Vagina (tissue), 2 donors: ENCODE data around the gene PCAT7. TPM values are rescaled to one million over a fixed set of nuclear protein-coding genes. Genes with fewer than 3 reads are reported as not detected.
"Not testable (repeated sequence)": the region's sequence is repeated elsewhere in the genome, so short reads cannot be mapped to it uniquely, and the experiment has no call there.

Experiments used
- DNase-seq, 2 donors: peaks; one replicate each; pipeline ENCODE4 v3.0.0-alpha.2; 2017; ENCODE audit errors: extremely low spot score in 2 of 2
- H3K27ac ChIP-seq: fragments of 200-600 bp; sonication (generic); one replicate; pipeline ENCODE4 v1.5.1; 2019
- H3K27me3 ChIP-seq: fragments of 200-600 bp; sonication (generic); one replicate; pipeline ENCODE4 v1.5.1; 2019
- H3K36me3 ChIP-seq, 2 donors: fragments of 200-600 bp; sonication (generic); one replicate each; pipeline ENCODE4 v1.5.1; 2017 to 2019
- H3K4me1 ChIP-seq: fragments of 200-600 bp; sonication (generic); one replicate; pipeline ENCODE4 v1.5.1; 2019
- H3K4me3 ChIP-seq, 2 donors: fragments of 200-600 bp; sonication (generic); 1 replicate in 1 of 2; 2 replicates in 1 of 2; pipeline ENCODE4 v1.5.1; 2016 to 2019
- H3K9me3 ChIP-seq: fragments of 200-600 bp; sonication (generic); one replicate; pipeline ENCODE4 v1.5.1; 2019
- CTCF ChIP-seq, 3 experiments: fragments of 450-650 bp in 2 of 3; fragments of 200-600 bp in 1 of 3; sonication (generic) in 1 of 3; IDR thresholded peaks; one replicate each; pipeline ENCODE4 v1.5.1; 2017 to 2019; ENCODE audit warnings: antibody characterized with exemption in 3 of 3, mild to moderate bottlenecking in 2 of 3, moderate library complexity in 2 of 3
- POLR2A ChIP-seq, 2 donors: fragments of 450-650 bp; IDR thresholded peaks; one replicate each; pipeline ENCODE4 v1.6.1; 2017; ENCODE audit warnings: antibody characterized with exemption in 2 of 2, mild to moderate bottlenecking in 2 of 2, moderate library complexity in 2 of 2
- POLR2AphosphoS5 ChIP-seq, 2 donors: sonication (generic); formaldehyde crosslinking; IDR thresholded peaks; one replicate each; pipeline ENCODE4 v1.9.0; 2017; ENCODE audit warnings: antibody characterized with exemption in 2 of 2, mild to moderate bottlenecking in 2 of 2, low read depth in 1 of 2; ENCODE audit not compliant: insufficient read depth in 1 of 2
- intact Hi-C: fragments of 100-400 bp; cut with DNase I; formaldehyde crosslinking; loops from one replicate; pipeline ENCODE4 v1.15.1; 2023
- total RNA-seq: library from RNA; depleted of rRNA; stranded (reverse); fragments of >200 nt; gene quantifications from one replicate; pipeline ENCODE4 v1.2.3, GENCODE V29; 2016

Gene PCAT7
- total RNA-seq, 1 donor from 2014 or later = not detected

DNA sequence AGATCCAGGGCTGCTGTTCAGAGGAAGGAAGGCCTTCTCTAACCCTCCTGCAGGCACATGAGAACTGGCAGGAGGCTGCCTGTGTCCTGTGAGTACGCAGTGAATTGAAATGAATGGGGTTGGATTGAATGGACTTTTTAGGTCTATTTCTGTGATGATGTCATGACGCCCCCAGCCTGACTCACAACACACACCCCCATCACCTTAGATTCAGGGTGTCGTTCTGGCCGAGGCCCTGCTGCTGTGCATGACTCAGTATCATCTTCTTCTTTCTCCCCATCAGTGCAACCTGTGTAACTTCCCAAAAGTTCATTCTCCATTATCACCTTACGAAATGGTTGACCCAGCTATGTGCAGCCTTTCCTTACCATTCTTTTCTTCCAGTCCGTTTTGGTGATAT is 5.4 kb downstream of the PCAT7 start:
- no peak for TF ChIP-seq POLR2A (IDR thresholded peaks at IDR 0.05)
- TF ChIP-seq POLR2AphosphoS5 (IDR thresholded peaks at IDR 0.05; ENCODE audit: insufficient read depth in 1 of 2, low read depth in 1 of 2) = no peak
- TF ChIP-seq CTCF (IDR thresholded peaks at IDR 0.05) = no peak
- H3K9me3 ChIP-seq = no peaks in the 10 kb centered on the region
- H3K27me3 ChIP-seq = no peaks in the 10 kb centered on the region
- no peak overlapping the region for H3K4me3 ChIP-seq
- H3K27ac ChIP-seq = no peak overlapping the region
- DNase-seq = no peak
- H3K36me3 ChIP-seq = no peaks in the 10 kb centered on the region
- intact Hi-C loops = no loop called here
- no peaks in the 10 kb centered on the region for H3K4me1 ChIP-seq

DNA sequence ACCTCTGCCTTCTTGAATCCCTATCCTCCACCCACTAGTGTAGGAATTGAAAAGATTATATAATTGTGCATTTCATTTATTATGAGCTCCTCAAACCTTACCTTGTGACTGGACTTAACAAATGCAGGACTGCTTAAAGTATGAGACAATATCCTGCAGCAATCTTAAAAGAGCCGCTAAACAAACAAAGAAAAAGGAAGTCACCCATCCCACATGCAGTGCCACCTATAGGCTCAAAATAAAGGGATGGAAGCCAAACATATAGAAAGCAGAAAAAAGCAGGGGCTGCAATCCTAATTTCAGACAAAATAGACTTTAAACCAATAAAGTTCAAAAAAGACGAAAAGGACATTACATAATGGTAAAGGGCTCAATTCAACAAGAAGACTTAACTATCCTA is 8.7 kb downstream of the PCAT7 start:
- intact Hi-C loops = no loop called here
- no peak for DNase-seq
- Histone ChIP-seq H3K9me3 (no peaks in the 10 kb centered on the region), H3K27me3 (no peaks in the 10 kb centered on the region), H3K27ac (no peak overlapping the region), H3K4me3 (no peak overlapping the region), H3K4me1 (no peaks in the 10 kb centered on the region), H3K36me3 (no peaks in the 10 kb centered on the region)
- TF ChIP-seq CTCF (IDR thresholded peaks at IDR 0.05) = no peak
- TF ChIP-seq POLR2AphosphoS5 (IDR thresholded peaks at IDR 0.05; ENCODE audit: insufficient read depth in 1 of 2, low read depth in 1 of 2) = no peak
- no peak for TF ChIP-seq POLR2A (IDR thresholded peaks at IDR 0.05)

- H3K4me3 ChIP-seq, H3K9me3 ChIP-seq, DNase-seq, H3K27ac ChIP-seq, H3K36me3 ChIP-seq, intact Hi-C loops, H3K27me3 ChIP-seq, H3K4me1 ChIP-seq: not testable (repeated sequence)
These were observed 9.4 kb downstream of the PCAT7 start for GRCh38 chr9:94564279-94564678.

DNA sequence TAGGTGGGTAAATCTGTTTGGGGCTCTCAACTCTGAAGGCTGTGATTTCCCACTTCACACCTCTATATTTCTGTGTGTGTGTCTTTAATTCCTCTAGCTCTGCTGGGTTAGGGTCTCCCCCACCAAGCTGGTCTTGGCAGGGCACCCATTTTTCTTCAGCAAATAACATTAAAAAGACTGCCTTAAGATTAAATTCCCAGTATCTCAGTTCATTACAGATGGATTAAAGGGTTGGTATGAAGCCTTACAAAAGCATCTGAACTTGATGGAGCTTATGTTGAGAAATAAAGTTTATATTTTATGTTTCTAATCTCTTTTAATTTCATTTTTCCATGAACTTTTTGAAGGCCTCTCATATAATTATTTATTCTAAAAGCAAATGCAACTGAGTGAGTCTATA is 11.7 kb downstream of the PCAT7 start:
- no peak for DNase-seq
- TF ChIP-seq POLR2A (IDR thresholded peaks at IDR 0.05) (no peak), CTCF (IDR thresholded peaks at IDR 0.05) (no peak), POLR2AphosphoS5 (IDR thresholded peaks at IDR 0.05; ENCODE audit: insufficient read depth in 1 of 2, low read depth in 1 of 2) (no peak)
- H3K36me3 ChIP-seq = no peaks in the 10 kb centered on the region
- H3K9me3 ChIP-seq = no peaks in the 10 kb centered on the region
- no peaks in the 10 kb centered on the region for H3K4me1 ChIP-seq
- no peaks in the 10 kb centered on the region for H3K27me3 ChIP-seq
- H3K27ac ChIP-seq = no peak overlapping the region
- intact Hi-C loops = no loop called here
- H3K4me3 ChIP-seq = no peak overlapping the region

- no peaks in the 10 kb centered on the region for H3K4me1 ChIP-seq
- no peaks in the 10 kb centered on the region for H3K36me3 ChIP-seq
- DNase-seq = no peak
- intact Hi-C loops = no loop called here
- H3K27me3 ChIP-seq = no peaks in the 10 kb centered on the region
- TF ChIP-seq CTCF (IDR thresholded peaks at IDR 0.05) = no peak
- TF ChIP-seq POLR2AphosphoS5 (IDR thresholded peaks at IDR 0.05; ENCODE audit: insufficient read depth in 1 of 2, low read depth in 1 of 2) = no peak
- TF ChIP-seq POLR2A (IDR thresholded peaks at IDR 0.05) = no peak
- no peaks in the 10 kb centered on the region for H3K9me3 ChIP-seq
- H3K27ac ChIP-seq = no peak overlapping the region
- H3K4me3 ChIP-seq = no peak overlapping the region
These were observed 12.4 kb downstream of the PCAT7 start for GRCh38 chr9:94567271-94567670.
